KMS-11 (cell line): Measurements from ENCODE around the gene TXNRD3.

Source experiments
- H2AFZ ChIP-seq: fragments of 200-600 bp; sonication (generic); 2 replicates; pipeline ENCODE4 v1.6.1; 2016; ENCODE audit warnings: antibody characterized with exemption, mixed run types, low read depth
- H3K27ac ChIP-seq: fragments of 200-600 bp; sonication (generic); 2 replicates; pipeline ENCODE4 v1.6.1; 2016; ENCODE audit warnings: mild to moderate bottlenecking, mixed run types
- H3K27me3 ChIP-seq: fragments of 200-600 bp; sonication (generic); 2 replicates; pipeline ENCODE4 v1.6.1; 2017; ENCODE audit warnings: mild to moderate bottlenecking, low read depth, mixed run types, moderate library complexity; ENCODE audit not compliant: insufficient read depth
- H3K36me3 ChIP-seq: fragments of 200-600 bp; sonication (generic); 2 replicates; pipeline ENCODE4 v1.6.1; 2017; ENCODE audit warnings: mild to moderate bottlenecking, mixed run types; ENCODE audit not compliant: insufficient read depth
- H3K4me1 ChIP-seq: fragments of 200-600 bp; sonication (generic); 2 replicates; pipeline ENCODE4 v1.6.1; 2016; ENCODE audit warnings: mild to moderate bottlenecking, low read depth, mixed run types; ENCODE audit not compliant: poor library complexity, severe bottlenecking
- H3K4me2 ChIP-seq: fragments of 200-600 bp; sonication (generic); 2 replicates; pipeline ENCODE4 v1.7.0; 2016; ENCODE audit warnings: mild to moderate bottlenecking, mixed run types
- H3K4me3 ChIP-seq: fragments of 200-600 bp; sonication (generic); IDR thresholded peaks from 2 replicates; pipeline ENCODE4 v1.6.1; 2017; ENCODE audit warnings: low read depth, low read length, mixed read lengths; ENCODE audit not compliant: insufficient read depth
- H3K79me2 ChIP-seq: fragments of 200-600 bp; sonication (generic); 2 replicates; pipeline ENCODE4 v1.6.1; 2016; ENCODE audit warnings: low read depth, mixed run types; ENCODE audit not compliant: insufficient read depth
- H3K9ac ChIP-seq: fragments of 200-600 bp; sonication (generic); 2 replicates; pipeline ENCODE4 v1.6.1; 2016; ENCODE audit warnings: mild to moderate bottlenecking, mixed run types
- H4K20me1 ChIP-seq: fragments of 200-600 bp; sonication (generic); 2 replicates; pipeline ENCODE4 v1.6.1; 2016; ENCODE audit warnings: mild to moderate bottlenecking, mixed run types; ENCODE audit not compliant: insufficient read depth
- TF ChIP-seq, protein P1 (sequence below): fragments of 200-600 bp; sonication (generic); conservative IDR thresholded peaks from 2 replicates; pipeline ENCODE4 v1.6.1; 2017; ENCODE audit warnings: low read depth, mild to moderate bottlenecking, antibody characterized with exemption, low read length, moderate library complexity, mixed read lengths

TXNRD3 gene

DNA sequence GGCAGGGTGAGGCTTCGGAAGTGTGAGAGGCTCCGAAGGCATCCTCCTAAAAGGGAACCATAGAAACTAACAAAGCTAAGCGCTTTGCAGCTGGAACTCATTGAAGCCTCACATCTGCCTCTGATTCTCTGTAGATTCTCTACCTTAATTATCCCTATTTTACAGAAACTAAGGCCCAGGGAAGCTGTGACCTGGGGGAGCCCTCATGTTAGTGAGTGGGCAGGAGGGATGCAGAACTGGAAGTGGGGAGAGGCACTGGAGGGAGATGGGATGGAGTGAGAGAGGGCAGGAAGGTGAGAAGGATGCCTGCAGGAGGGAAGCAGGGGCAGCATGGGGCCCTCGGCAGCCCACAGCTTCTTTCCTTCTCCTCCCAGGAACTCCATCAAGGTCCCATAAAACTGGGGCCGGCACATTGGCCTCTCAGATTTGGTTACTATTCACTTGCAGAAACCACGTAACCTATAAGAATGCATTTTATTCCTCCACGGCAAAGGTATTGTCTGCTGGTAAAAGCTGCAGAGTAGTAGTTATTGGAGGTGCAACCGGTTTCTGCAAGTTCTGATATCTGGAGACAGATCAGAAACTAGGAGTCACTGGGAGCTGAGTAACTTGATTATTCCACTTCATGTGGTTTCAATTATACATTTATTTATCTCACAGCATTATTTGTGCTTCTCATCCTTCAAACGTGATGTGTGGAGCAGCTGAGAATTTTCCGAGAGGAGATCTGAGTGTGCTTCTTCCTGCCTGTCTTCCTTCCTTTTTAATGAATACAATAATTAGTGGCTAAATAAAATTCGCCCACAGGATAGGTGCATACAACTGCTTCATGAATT is 25.1 kb upstream of the TXNRD3 start:
- TF ChIP-seq, protein P1, sequence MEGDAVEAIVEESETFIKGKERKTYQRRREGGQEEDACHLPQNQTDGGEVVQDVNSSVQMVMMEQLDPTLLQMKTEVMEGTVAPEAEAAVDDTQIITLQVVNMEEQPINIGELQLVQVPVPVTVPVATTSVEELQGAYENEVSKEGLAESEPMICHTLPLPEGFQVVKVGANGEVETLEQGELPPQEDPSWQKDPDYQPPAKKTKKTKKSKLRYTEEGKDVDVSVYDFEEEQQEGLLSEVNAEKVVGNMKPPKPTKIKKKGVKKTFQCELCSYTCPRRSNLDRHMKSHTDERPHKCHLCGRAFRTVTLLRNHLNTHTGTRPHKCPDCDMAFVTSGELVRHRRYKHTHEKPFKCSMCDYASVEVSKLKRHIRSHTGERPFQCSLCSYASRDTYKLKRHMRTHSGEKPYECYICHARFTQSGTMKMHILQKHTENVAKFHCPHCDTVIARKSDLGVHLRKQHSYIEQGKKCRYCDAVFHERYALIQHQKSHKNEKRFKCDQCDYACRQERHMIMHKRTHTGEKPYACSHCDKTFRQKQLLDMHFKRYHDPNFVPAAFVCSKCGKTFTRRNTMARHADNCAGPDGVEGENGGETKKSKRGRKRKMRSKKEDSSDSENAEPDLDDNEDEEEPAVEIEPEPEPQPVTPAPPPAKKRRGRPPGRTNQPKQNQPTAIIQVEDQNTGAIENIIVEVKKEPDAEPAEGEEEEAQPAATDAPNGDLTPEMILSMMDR = no peak
- H3K9ac ChIP-seq = no peak overlapping the region
- no peak overlapping the region for H3K4me2 ChIP-seq
- no peak overlapping the region for H3K4me3 ChIP-seq
- H2AFZ ChIP-seq = no peak overlapping the region
- no peaks in the 10 kb centered on the region for H3K36me3 ChIP-seq
- peaks cover 6% of the 10 kb centered on the region for H3K4me1 ChIP-seq
- no peaks in the 10 kb centered on the region for H3K27me3 ChIP-seq
- H4K20me1 ChIP-seq = no peaks in the 10 kb centered on the region
- no peaks in the 10 kb centered on the region for H3K79me2 ChIP-seq
- H3K27ac ChIP-seq = no peak overlapping the region

DNA sequence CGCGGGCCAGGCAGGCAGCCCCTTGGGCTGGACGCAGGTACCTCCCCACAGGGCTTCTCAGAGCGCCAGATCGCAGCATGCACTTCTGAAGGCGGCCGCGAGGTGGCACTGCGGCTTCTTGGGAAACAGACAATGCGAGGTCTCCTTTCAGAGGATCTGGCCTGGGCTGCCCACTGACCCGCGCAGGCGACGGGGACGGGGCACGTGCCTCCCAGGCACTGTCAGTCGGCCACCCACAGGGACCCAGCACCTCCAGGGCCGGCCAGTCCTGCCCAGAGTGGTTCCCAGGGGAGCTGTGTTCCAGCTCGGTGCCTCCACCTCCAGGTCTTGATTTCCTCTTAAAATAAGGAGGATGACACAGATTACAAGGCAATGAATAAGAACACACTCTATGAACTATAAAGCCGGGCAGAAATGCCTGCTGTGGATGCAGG is 24.4 kb upstream of the TXNRD3 start:
- Histone ChIP-seq H3K27ac (no peak overlapping the region), H3K27me3 (no peaks in the 10 kb centered on the region), H3K4me2 (peak overlapping the region; percentile 52), H2AFZ (peak overlapping the region; percentile 73; the same call in 1 of the 2 replicates), H3K9ac (no peak overlapping the region), H3K4me3 (no peak overlapping the region), H3K4me1 (peaks cover 6% of the 10 kb centered on the region), H3K36me3 (no peaks in the 10 kb centered on the region), H4K20me1 (no peaks in the 10 kb centered on the region), H3K79me2 (no peaks in the 10 kb centered on the region)
- TF ChIP-seq, protein P1 = peak; percentile 96

DNA sequence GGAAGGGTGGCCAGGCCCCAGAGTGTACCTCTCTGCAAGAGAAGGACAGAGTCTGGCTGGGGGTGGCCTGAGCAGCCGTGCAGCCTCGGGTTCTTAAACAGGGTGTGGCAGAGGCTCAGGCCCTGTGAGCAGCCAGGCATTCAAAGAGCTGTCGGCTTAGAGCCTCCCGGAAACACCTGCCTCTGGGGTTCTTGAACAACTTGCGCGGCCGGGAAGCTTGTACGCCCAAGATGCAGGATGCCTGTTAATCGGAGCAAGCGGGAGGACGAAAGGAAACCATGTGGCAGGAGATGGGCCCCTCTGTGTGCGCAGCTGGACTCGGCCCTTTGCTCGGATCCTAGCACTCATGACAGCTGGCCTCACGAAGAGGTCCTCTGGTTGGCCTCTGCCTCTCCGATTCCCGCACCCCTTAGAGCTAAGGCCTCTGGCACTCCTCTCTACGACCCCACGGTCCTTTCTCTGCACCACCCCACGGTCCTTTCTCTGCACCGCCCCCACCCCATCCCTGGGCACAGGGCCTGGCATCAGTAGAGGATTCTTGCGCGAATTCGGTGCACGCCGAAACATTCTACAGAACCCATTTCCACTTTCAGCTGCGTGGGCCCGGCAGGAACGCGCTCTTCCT is 23.9 kb upstream of the TXNRD3 start:
- H3K9ac ChIP-seq = no peak overlapping the region
- no peak overlapping the region for H3K4me3 ChIP-seq
- H3K27ac ChIP-seq = no peak overlapping the region
- no peaks in the 10 kb centered on the region for H3K27me3 ChIP-seq
- H2AFZ ChIP-seq = peak overlapping the region; percentile 73; the same call in 1 of the 2 replicates
- no peaks in the 10 kb centered on the region for H3K79me2 ChIP-seq
- H3K4me1 ChIP-seq = peaks cover 6% of the 10 kb centered on the region
- H4K20me1 ChIP-seq = no peaks in the 10 kb centered on the region
- H3K4me2 ChIP-seq = peak overlapping the region; percentile 52
- no peaks in the 10 kb centered on the region for H3K36me3 ChIP-seq
- TF ChIP-seq, protein P1 = no peak

DNA sequence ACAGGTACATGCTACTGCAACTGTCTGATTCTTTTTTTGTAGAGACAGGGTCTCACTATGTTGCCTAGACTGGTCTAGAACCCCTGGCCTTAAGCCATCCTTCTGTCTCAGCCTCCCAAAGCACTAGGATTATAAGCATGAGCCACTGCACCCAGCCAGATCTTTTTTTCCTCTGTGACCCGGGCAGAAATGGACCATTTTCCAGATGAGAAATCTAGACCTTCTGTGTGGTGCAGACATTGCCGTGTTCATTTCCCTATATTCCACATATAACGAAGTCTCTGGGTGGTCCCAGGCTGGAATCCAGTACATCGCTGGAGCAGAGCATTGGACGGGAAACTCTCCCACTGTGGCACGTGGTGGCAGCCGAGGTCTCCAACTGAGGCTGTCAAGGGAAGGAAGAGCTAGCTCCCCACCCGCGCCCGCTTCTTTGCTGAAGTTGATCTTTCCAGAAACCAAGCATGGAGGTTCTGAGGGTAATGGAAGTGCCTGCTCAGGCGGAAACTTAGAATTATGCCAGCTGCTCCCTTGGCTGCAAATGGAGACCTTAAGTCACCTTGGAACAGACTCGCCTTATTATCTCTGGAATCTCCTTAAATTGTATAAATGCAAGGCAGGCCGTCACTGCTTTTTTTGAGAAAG is 23.1 kb upstream of the TXNRD3 start:
- Histone ChIP-seq H3K79me2 (no peaks in the 10 kb centered on the region), H3K4me1 (peaks cover 6% of the 10 kb centered on the region), H3K9ac (no peak overlapping the region), H3K27me3 (no peaks in the 10 kb centered on the region), H3K36me3 (no peaks in the 10 kb centered on the region), H2AFZ (no peak overlapping the region), H3K4me3 (no peak overlapping the region), H4K20me1 (no peaks in the 10 kb centered on the region), H3K27ac (no peak overlapping the region), H3K4me2 (no peak overlapping the region)
- TF ChIP-seq, protein P1 = no peak
